ENCODE results near the gene PM20D1.

GRCh38 chr1:205878026-205878425 is 28.1 kb upstream of the PM20D1 start:
- TF ChIP-seq EZH2 (IDR thresholded peaks at IDR 0.05; ENCODE audit: low read depth) (no peak), CTCF (conservative IDR thresholded peaks at IDR 0.05) (no peak)
